ENCODE results near the gene LRMDA. TPM values are rescaled to one million over a fixed set of nuclear protein-coding genes. Genes with fewer than 3 reads are reported as not detected.
A peak's percentile ranks its signal among the peaks of the same experiment; 100 is the strongest.

Gene LRMDA
- total RNA-seq, 4 donors from 2014 or later: 7.3 to 20.1 (median 8.4) TPM

- H3K27me3 ChIP-seq: no peaks in the 10 kb centered on the region
- H3K27ac ChIP-seq: peak overlapping the region in 1 of 4 donors; percentile 4
- TF ChIP-seq POLR2AphosphoS5 (IDR thresholded peaks at IDR 0.05): no peak
- no peak for TF ChIP-seq POLR2A (IDR thresholded peaks at IDR 0.05)
- no peak for TF ChIP-seq EP300 (IDR thresholded peaks at IDR 0.05)
- TF ChIP-seq CTCF (IDR thresholded peaks at IDR 0.05): no peak
- ATAC-seq: no peak
- peaks cover 0 to 16% (median 0%) of the 10 kb centered on the region in 3 donors for H3K4me1 ChIP-seq
- peak overlapping the region in 1 of 2 donors; percentile 28 for H3K4me3 ChIP-seq
- H3K36me3 ChIP-seq: no peaks in the 10 kb centered on the region
- 83 to 87% methylated on average over 18 to 29 of the region's 31 CpGs for WGBS, 2 donors (ENCODE audit: low coverage in 1 of 2)
- H3K9me3 ChIP-seq: no peaks in the 10 kb centered on the region
These were observed 160.8 kb downstream of the LRMDA start for GRCh38 chr10:75592151-75592787.

- Histone ChIP-seq H3K9me3 (no peaks in the 10 kb centered on the region), H3K36me3 (no peaks in the 10 kb centered on the region), H3K4me3 (peak overlapping the region in 1 of 2 donors; percentile 28), H3K27me3 (no peaks in the 10 kb centered on the region), H3K27ac (peak overlapping the region in 1 of 4 donors; percentile 4), H3K4me1 (peaks cover 0 to 16% (median 0%) of the 10 kb centered on the region in 3 donors)
- ATAC-seq: no peak
- TF ChIP-seq CTCF (IDR thresholded peaks at IDR 0.05) (no peak), POLR2AphosphoS5 (IDR thresholded peaks at IDR 0.05) (no peak)
- WGBS, 2 donors (ENCODE audit: low coverage in 1 of 2): 19 to 33% methylated on average over 6 to 8 of the region's 8 CpGs
These were observed 161.6 kb downstream of the LRMDA start for GRCh38 chr10:75592791-75593643.

DNA sequence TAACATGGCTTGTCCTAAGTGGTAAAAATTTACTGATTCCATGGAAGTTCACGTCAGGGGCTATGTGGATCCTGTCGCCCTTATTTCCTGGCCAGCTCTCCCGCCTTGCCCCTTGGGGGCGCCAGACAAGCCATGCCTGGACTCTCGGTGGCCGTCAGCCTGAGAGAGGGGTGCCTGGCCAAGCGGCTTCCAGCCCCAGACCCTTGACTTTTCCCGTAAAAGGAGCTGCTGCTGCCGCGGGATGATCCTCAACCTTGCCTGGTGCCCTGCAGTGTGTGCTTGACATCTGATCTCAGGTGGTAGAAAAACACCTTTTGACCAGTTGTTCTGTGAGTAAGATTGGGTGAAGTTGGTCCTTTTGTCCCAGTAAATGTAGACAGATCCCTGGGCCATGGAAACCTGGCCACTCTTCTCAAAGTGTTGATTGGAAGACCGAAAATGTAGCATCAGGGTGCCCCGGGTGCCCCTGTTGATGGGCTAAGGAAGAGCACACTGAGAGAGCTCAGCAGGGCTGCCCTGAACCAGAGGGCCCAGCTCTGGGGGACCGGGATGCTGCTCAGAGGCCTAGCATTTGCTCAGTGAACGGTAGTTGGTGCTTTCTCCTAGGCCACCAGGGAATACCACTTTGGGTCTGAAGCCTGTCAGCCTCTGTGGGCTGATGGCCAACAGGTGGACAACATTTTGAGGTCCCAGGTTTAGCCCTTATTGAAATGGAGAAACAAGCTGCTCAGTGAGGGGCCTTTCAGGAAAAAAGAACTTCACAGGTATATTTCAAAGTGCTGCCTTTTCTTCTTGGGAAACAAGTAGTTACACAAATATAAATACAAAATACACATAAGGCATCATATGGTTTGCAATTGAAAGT is 162.5 kb downstream of the LRMDA start:
- Histone ChIP-seq H3K4me1 (peaks cover 0 to 16% (median 0%) of the 10 kb centered on the region in 3 donors), H3K9me3 (no peaks in the 10 kb centered on the region), H3K27ac (no peak overlapping the region), H3K4me3 (no peak overlapping the region), H3K36me3 (no peaks in the 10 kb centered on the region), H3K27me3 (no peaks in the 10 kb centered on the region)
- WGBS, 2 donors (ENCODE audit: low coverage in 1 of 2): 92 to 100% methylated on average over 2 to 11 of the region's 14 CpGs
- no peak for TF ChIP-seq CTCF (IDR thresholded peaks at IDR 0.05)
- no peak for TF ChIP-seq EP300 (IDR thresholded peaks at IDR 0.05)
- no peak for TF ChIP-seq POLR2A (IDR thresholded peaks at IDR 0.05)
- no peak for TF ChIP-seq POLR2AphosphoS5 (IDR thresholded peaks at IDR 0.05)
- no peak for ATAC-seq

GRCh38 chr10:75596930-75597620 is 165.7 kb downstream of the LRMDA start:
- WGBS, 2 donors (ENCODE audit: low coverage in 1 of 2): 82 to 92% methylated on average over 4 to 6 of the region's 6 CpGs
- TF ChIP-seq EP300 (IDR thresholded peaks at IDR 0.05): no peak
- no peak for TF ChIP-seq CTCF (IDR thresholded peaks at IDR 0.05)
- no peak for TF ChIP-seq POLR2AphosphoS5 (IDR thresholded peaks at IDR 0.05)
- TF ChIP-seq POLR2A (IDR thresholded peaks at IDR 0.05): no peak

More at GRCh38 chr10:75596930-75597620, 165.7 kb downstream of the LRMDA start:
- peaks cover 0 to 34% (median 0%) of the 10 kb centered on the region in 3 donors for H3K4me1 ChIP-seq
- no peak for ATAC-seq
- H3K27ac ChIP-seq: no peak overlapping the region
- H3K4me3 ChIP-seq: no peak overlapping the region
- no peaks in the 10 kb centered on the region for H3K27me3 ChIP-seq
- no peaks in the 10 kb centered on the region for H3K36me3 ChIP-seq
- H3K9me3 ChIP-seq: no peaks in the 10 kb centered on the region
